Stimulated activated CD4-positive, alpha-beta T cell treated with anti-CD3 and anti-CD28 coated beads, TNF-alpha, amount 100 ng/mL, for 4 hours (primary cell): ENCODE results near the gene CLK4.

ENCODE experiments used
- DNase-seq, 3 experiments: peaks; one replicate each; pipeline ENCODE4 v3.0.0-alpha.2; 2020; ENCODE audit warnings: low read depth in 3 of 3

CLK4 gene

GRCh38 chr5:178587763-178588611 lies 38.9 kb downstream of the CLK4 start:
- DNase-seq, result no peak

GRCh38 chr5:178586396-178586795 lies 40.5 kb downstream of the CLK4 start:
- DNase-seq, result no peak

- peak in 1 of 3 experiments; percentile 41 for DNase-seq
These were observed 41.4 kb downstream of the CLK4 start for GRCh38 chr5:178585421-178585820.

GRCh38 chr5:178583279-178583678 lies 43.6 kb downstream of the CLK4 start:
- DNase-seq, result no peak

GRCh38 chr5:178582291-178582690 lies 44.6 kb downstream of the CLK4 start:
- no peak for DNase-seq

- DNase-seq, result no peak
These were observed 45.2 kb downstream of the CLK4 start for GRCh38 chr5:178581621-178582020.

- DNase-seq, result no peak
These were observed 46.4 kb downstream of the CLK4 start for GRCh38 chr5:178580271-178580955.

GRCh38 chr5:178577944-178578343 lies 48.9 kb downstream of the CLK4 start:
- DNase-seq, result no peak

GRCh38 chr5:178577376-178577839 lies 49.4 kb downstream of the CLK4 start:
- no peak for DNase-seq

GRCh38 chr5:178576591-178577351 lies 50.1 kb downstream of the CLK4 start:
- no peak for DNase-seq

GRCh38 chr5:178573216-178573615 lies 53.6 kb downstream of the CLK4 start:
- no peak for DNase-seq

- no peak for DNase-seq
These were observed 54.2 kb downstream of the CLK4 start for GRCh38 chr5:178572617-178573016.

- DNase-seq, result no peak
These were observed 57.4 kb downstream of the CLK4 start for GRCh38 chr5:178569485-178569884.

- no peak for DNase-seq
These were observed 61.9 kb downstream of the CLK4 start for GRCh38 chr5:178564811-178565550.

- DNase-seq, result no peak
These were observed 62.5 kb downstream of the CLK4 start for GRCh38 chr5:178564397-178564796.

- DNase-seq, result no peak
These were observed 63.2 kb downstream of the CLK4 start for GRCh38 chr5:178563621-178564020.

- no peak for DNase-seq
These were observed 65.0 kb downstream of the CLK4 start for GRCh38 chr5:178561746-178562264.

- DNase-seq, result no peak
These were observed 65.9 kb downstream of the CLK4 start for GRCh38 chr5:178560911-178561310.

GRCh38 chr5:178557416-178557815 lies 69.4 kb downstream of the CLK4 start:
- DNase-seq, result no peak

GRCh38 chr5:178555771-178556211 lies 71.1 kb downstream of the CLK4 start:
- no peak for DNase-seq

GRCh38 chr5:178555005-178555404 lies 71.8 kb downstream of the CLK4 start:
- DNase-seq, result no peak
